ENCODE measurements around the gene TBCCD1.

Gene TBCCD1

DNA sequence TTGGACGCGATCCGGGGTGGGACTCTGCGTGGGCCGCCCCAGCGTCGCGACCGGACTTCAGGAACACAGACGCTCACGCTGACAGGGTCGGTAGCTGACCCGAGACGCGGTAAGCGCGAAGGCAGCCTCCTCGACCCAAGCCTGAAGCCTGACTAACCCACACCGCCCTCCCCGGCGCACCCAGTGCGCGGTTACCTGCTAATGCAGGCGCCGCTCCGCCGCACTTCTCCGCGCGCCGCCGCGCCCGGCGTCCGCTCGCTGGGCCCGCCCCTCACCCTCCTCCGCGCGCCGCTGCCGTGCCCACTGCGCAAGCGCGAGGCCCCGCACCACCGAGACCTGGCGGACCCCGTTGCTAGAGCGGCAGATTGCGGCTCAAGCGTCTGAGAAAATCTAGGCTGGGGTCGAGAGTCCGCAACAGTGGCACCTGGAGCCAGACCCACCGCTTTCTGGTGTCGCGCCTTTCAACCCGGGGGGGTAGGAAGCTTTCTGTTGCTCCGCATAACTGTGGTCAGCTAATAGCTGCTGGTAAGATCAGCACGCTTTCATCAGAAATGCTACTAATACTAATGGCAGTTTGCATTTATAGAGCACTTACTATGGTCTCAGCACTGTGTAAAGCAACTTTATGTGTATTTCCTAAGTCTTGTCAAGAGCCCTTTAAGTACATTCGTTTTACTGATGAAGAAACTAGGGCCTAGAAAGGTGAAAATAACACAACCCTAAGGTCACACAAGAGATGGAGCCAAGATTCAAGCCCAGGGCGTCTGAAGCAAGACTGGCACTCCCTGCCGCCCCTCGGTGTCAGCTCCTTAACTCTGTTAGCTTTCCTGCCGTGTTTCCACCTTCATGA, at the start of gene TBCCD1:
TBCCD1 (minus strand) TSS at position 268 of the 850 bp plus-strand sequence. CDS start 3,010 bp downstream, outside the sequence.
- DNase-seq (ENCODE audit: low spot score), result peak; percentile 94

- no peak for DNase-seq (ENCODE audit: low spot score)
Measured at GRCh38 chr3:186616299-186616617, 49.1 kb upstream of the TBCCD1 start.

DNA sequence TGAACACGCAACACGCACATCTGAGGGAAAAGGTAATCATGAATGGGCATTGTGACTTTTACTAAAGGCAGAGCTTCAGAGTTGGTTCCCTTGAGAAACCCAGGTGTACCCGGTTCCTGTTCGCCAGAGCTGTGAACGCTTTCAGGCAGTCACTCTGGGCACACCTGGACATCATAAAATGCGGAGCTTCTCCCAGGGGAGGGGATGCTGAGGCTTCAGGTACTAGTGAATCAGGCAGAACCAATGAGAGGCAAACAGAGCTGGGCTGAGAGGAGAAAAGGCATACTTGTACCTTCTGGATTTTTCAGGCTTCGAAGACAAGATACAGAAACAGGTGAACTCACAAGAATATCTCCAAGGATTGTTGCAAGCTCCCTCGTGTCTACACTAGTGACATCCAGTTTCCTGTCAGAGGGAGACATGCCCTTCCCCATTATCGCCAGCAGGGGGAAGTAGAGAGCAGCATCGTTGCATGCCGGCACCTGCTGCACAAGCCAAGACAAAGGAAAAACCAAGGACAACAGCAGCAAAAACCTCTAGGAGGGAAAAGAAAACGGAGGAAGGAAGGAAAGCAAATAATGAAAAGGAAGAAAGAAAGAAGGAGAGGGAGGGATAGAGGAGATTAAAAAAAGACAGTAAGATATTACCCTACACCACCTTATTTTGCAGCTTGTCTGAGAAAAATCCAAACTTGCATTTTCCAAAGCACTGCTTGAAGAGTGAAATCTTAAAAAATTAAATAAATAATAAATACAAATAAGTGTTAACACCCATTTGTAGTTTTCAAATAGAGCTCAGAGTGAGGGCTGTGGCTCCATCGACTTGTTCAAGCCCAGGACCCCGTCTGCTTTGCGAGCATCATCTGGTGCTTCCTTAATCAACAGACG, 47.7 kb upstream of the TBCCD1 start:
- peak; percentile 85 for DNase-seq (ENCODE audit: low spot score)

- no peak for DNase-seq (ENCODE audit: low spot score)
Measured at GRCh38 chr3:186614266-186614596, 47.1 kb upstream of the TBCCD1 start.

- DNase-seq (ENCODE audit: low spot score), result no peak
Measured at GRCh38 chr3:186613637-186614265, 46.6 kb upstream of the TBCCD1 start.

GRCh38 chr3:186612721-186613636, 45.8 kb upstream of the TBCCD1 start, which contains the start of gene AHSG:
TSS of gene AHSG (plus strand) at chr3:186613060. CDS start at chr3:186613142, 82 bp downstream.
- no peak for DNase-seq (ENCODE audit: low spot score)

DNA sequence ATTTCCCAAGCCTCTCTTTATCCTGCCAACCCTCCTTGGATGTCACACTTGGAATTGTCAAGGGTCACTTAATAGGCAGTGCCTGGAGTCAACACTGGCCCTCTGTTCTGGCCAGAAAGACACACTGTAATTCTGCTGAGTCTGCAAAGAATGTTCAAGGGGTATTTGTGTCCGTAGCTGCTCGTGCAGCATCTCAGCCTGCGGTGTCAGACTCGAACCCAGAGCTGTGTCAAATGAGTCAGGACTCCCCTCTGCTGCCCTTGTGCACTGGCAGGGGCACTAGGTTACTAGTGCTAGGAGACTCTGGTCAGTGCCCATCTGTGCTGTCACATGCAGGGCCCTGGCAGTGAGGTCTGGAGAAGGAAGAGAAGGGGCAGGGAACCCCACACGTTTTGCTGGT, 44.9 kb upstream of the TBCCD1 start:
- no peak for DNase-seq (ENCODE audit: low spot score)

- no peak for DNase-seq (ENCODE audit: low spot score)
Measured at GRCh38 chr3:186609247-186609868, 42.2 kb upstream of the TBCCD1 start.

- no peak for DNase-seq (ENCODE audit: low spot score)
Measured at GRCh38 chr3:186608624-186609215, 41.6 kb upstream of the TBCCD1 start.

GRCh38 chr3:186605561-186606545, 38.7 kb upstream of the TBCCD1 start:
- no peak for DNase-seq (ENCODE audit: low spot score)

- DNase-seq (ENCODE audit: low spot score), result no peak
Measured at GRCh38 chr3:186605078-186605477, 37.9 kb upstream of the TBCCD1 start.

DNA sequence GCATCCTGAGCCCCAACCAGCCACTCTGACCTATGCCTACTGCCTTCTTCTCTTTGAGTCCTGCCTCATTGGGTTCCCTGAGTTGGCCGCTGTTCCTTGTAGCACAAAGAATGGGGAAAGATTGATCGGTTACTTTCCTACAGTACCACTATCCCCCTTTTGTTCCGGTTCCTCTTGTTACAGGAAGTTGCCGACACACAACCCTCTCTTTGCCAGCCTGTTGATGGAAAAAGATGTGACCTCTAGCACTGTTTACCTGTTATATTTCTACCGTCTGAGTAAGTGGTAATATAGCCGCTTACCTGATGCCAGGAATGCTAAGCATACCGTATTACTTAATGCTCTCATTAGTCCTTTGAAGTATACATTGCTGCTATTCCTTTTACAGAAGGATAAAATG, 36.0 kb upstream of the TBCCD1 start:
- DNase-seq (ENCODE audit: low spot score), result no peak

- DNase-seq (ENCODE audit: low spot score), result no peak
Measured at GRCh38 chr3:186600896-186601295, 33.8 kb upstream of the TBCCD1 start.

- DNase-seq (ENCODE audit: low spot score), result no peak
Measured at GRCh38 chr3:186599785-186600166, 32.6 kb upstream of the TBCCD1 start.

- no peak for DNase-seq (ENCODE audit: low spot score)
Measured at GRCh38 chr3:186599142-186599784, 32.1 kb upstream of the TBCCD1 start.

DNA sequence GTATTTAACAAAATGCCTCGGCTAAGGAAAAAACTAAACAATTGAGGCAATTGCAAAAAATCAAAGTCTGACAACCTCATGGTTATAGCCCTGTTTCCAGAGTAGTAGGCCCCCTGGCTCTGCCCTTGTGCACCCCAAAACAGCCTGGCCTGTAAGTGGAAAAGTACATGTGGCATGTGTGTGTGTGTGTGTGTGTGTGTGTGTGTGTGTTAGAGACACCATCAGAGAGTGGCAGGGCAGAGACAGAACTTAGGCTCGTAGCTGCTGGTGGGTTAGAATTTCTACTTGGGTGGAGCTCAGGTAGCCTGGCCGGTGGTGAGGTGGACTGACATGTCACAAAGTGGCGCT, 31.6 kb upstream of the TBCCD1 start:
- DNase-seq (ENCODE audit: low spot score), result no peak

DNA sequence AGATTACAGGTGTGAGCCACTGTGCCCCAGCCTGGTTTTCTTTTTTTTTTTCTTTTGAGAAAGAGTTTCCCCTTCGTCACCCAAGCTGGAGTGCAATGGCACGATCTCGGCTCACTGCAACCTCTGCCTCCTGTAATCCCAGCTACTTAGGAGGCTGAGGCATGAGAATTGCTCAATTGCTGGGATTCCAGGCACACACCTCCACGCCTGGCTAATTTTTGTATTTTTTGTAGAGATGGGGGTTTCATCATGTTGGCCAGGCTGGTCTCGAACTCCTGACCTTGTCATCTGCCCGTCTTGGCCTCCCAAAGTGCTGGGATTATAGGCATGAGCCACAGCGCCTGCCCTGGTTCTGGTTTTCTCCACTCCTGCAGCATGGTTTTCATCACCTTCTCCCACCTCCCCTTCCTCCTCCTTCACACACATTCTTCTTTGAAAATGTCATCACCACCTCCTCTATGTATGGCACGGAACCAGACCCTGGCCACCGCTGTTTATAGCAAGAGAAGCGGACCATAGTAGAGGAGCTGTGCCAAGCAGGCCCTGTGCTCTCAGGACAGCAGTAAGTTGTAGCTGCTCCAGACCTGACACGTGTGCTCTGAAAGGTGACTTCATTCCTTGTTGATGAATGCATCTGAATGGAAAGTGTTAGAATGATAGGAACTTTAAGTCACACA, 31.1 kb upstream of the TBCCD1 start:
- no peak for DNase-seq (ENCODE audit: low spot score)

GRCh38 chr3:186596568-186597287, 29.6 kb upstream of the TBCCD1 start:
- no peak for DNase-seq (ENCODE audit: low spot score)

All from activated CD4-positive, alpha-beta T cell treated with anti-CD3 and anti-CD28 coated beads, Interleukin-2, Interleukin-4, amounts not matched to agents 100 ng/mL and 50 ng/mL, durations not matched to agents 16 hours and 8 hours (primary cell).